ENCODE results near the gene SLC12A3.

GRCh38 chr16:56944954-56945839 is 80.2 kb downstream of the SLC12A3 start:
- TF ChIP-seq, protein P1, sequence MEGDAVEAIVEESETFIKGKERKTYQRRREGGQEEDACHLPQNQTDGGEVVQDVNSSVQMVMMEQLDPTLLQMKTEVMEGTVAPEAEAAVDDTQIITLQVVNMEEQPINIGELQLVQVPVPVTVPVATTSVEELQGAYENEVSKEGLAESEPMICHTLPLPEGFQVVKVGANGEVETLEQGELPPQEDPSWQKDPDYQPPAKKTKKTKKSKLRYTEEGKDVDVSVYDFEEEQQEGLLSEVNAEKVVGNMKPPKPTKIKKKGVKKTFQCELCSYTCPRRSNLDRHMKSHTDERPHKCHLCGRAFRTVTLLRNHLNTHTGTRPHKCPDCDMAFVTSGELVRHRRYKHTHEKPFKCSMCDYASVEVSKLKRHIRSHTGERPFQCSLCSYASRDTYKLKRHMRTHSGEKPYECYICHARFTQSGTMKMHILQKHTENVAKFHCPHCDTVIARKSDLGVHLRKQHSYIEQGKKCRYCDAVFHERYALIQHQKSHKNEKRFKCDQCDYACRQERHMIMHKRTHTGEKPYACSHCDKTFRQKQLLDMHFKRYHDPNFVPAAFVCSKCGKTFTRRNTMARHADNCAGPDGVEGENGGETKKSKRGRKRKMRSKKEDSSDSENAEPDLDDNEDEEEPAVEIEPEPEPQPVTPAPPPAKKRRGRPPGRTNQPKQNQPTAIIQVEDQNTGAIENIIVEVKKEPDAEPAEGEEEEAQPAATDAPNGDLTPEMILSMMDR (IDR thresholded peaks at IDR 0.05): no peak
- no peak for TF ChIP-seq POLR2A (IDR thresholded peaks at IDR 0.05)
